ENCODE measurements around the gene ZDHHC7. TPM values are rescaled to one million over a fixed set of nuclear protein-coding genes. Genes with fewer than 3 reads are reported as not detected.

ZDHHC7 gene
- total RNA-seq, 1 experiment from 2014 or later = 39.1 TPM

GRCh38 chr16:84963066-84963465, 48.3 kb downstream of the ZDHHC7 start:
- Histone ChIP-seq H3K4me1 (ENCODE audit: insufficient read depth, low read length) (no peaks in the 10 kb centered on the region), H3K23ac (ENCODE audit: insufficient read length, low read depth, low read length) (no peak overlapping the region), H2BK20ac (ENCODE audit: low read depth, low read length, poor library complexity, severe bottlenecking) (no peak overlapping the region), H2BK12ac (ENCODE audit: insufficient read length, low read depth, low read length) (no peak overlapping the region), H2AK5ac (ENCODE audit: insufficient read length, low read length) (no peak overlapping the region), H2AFZ (ENCODE audit: low read length) (no peak overlapping the region), H2BK15ac (ENCODE audit: low read depth, low read length) (no peak overlapping the region), H4K5ac (ENCODE audit: insufficient read length, low read depth, low read length) (no peak overlapping the region), H3K27ac (ENCODE audit: insufficient read length, low read depth, low read length) (no peak overlapping the region), H4K91ac (ENCODE audit: insufficient read length, low read depth, low read length) (no peak overlapping the region), H4K20me1 (ENCODE audit: control insufficient read depth, insufficient read depth, insufficient read length) (no peaks in the 10 kb centered on the region), H3K18ac (ENCODE audit: insufficient read length, low read depth, low read length) (no peak overlapping the region), H3K79me2 (ENCODE audit: insufficient read depth, low read length) (no peaks in the 10 kb centered on the region), H3K79me1 (ENCODE audit: insufficient read depth, low read depth, low read length, poor library complexity, severe bottlenecking) (no peaks in the 10 kb centered on the region), H3K4me2 (ENCODE audit: insufficient read depth, insufficient read length, low read length) (no peak overlapping the region), H3T11ph (ENCODE audit: low read length) (no peak overlapping the region), H2BK120ac (ENCODE audit: low read depth, low read length, poor library complexity, severe bottlenecking) (no peak overlapping the region), H3K56ac (ENCODE audit: insufficient read length, low read depth, low read length) (no peak overlapping the region), H3K9me3 (ENCODE audit: control insufficient read depth, low read depth, low read length) (no peaks in the 10 kb centered on the region), H3K14ac (ENCODE audit: insufficient read depth, low read length) (no peak overlapping the region; the same call in 1 of the 2 replicates), H3K27me3 (ENCODE audit: insufficient read depth, low read length) (no peaks in the 10 kb centered on the region), H3K4ac (ENCODE audit: low read depth, low read length) (no peak overlapping the region), H3K9ac (ENCODE audit: extremely low read depth, insufficient read length, low read length) (no peak overlapping the region), H3K23me2 (ENCODE audit: insufficient read length, low read depth, low read length, poor library complexity, severe bottlenecking) (no peaks in the 10 kb centered on the region), H2BK5ac (ENCODE audit: insufficient read length, low read length) (no peak overlapping the region), H4K8ac (replicated peaks; ENCODE audit: insufficient read length, low read depth, low read length) (no peak overlapping the region)
- DNase-seq = no peak
- no CpG with 5 or more reads among the region's 8 CpGs for WGBS (ENCODE audit: extremely low coverage, insufficient read length, low lambda C conversion rate)
- Mint-ChIP-seq H3K4me1 (peaks cover 4 to 10% of the 10 kb centered on the region in 2 experiments; a peak in 3 of 4 replicates), H3K27ac (peak overlapping the region in 2 of 3 experiments; percentile 4 to 71; a peak in 2 of 7 replicates), H3K27me3 (ENCODE audit: low read depth) (peaks cover 5% of the 10 kb centered on the region), H3K36me3 (ENCODE audit: insufficient read depth in 1 of 3, low read depth in 3 of 3) (peaks cover 0 to 6% (median 2%) of the 10 kb centered on the region in 3 experiments; a peak in 2 of 7 replicates), H3K9me3 (peaks cover 4 to 8% of the 10 kb centered on the region in 2 experiments; a peak in 3 of 5 replicates), H3K4me3 (no peak overlapping the region)
- TF ChIP-seq, protein P1, sequence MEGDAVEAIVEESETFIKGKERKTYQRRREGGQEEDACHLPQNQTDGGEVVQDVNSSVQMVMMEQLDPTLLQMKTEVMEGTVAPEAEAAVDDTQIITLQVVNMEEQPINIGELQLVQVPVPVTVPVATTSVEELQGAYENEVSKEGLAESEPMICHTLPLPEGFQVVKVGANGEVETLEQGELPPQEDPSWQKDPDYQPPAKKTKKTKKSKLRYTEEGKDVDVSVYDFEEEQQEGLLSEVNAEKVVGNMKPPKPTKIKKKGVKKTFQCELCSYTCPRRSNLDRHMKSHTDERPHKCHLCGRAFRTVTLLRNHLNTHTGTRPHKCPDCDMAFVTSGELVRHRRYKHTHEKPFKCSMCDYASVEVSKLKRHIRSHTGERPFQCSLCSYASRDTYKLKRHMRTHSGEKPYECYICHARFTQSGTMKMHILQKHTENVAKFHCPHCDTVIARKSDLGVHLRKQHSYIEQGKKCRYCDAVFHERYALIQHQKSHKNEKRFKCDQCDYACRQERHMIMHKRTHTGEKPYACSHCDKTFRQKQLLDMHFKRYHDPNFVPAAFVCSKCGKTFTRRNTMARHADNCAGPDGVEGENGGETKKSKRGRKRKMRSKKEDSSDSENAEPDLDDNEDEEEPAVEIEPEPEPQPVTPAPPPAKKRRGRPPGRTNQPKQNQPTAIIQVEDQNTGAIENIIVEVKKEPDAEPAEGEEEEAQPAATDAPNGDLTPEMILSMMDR (conservative IDR thresholded peaks at IDR 0.05) = no peak

All from H9 (cell line).